DOHH2 (cell line): ENCODE results near the gene SLC30A10.

Experiments used
- H3F3A ChIP-seq: fragments of 200-600 bp; sonication (generic), shearing (Covaris generic); 2 replicates; pipeline ENCODE4 v1.6.0; 2016; ENCODE audit warnings: antibody characterized with exemption, mild to moderate bottlenecking; ENCODE audit not compliant: control insufficient read depth, insufficient read depth
- H3K27ac ChIP-seq: fragments of 200-600 bp; sonication (generic); 2 replicates; pipeline ENCODE4 v1.5.1; 2014; ENCODE audit warnings: low read depth, mild to moderate bottlenecking, low read length, moderate library complexity
- H3K27me3 ChIP-seq: fragments of 200-600 bp; sonication (generic); 2 replicates; pipeline ENCODE4 v1.6.1; 2014; ENCODE audit warnings: mild to moderate bottlenecking, low read length, mixed read lengths; ENCODE audit not compliant: control insufficient read depth
- H3K36me3 ChIP-seq: fragments of 200-600 bp; sonication (generic); 2 replicates; pipeline ENCODE4 v1.6.1; 2014; ENCODE audit warnings: mild to moderate bottlenecking, low read length, moderate library complexity, mixed read lengths; ENCODE audit not compliant: control insufficient read depth
- H3K4me1 ChIP-seq: fragments of 200-600 bp; sonication (generic); 2 replicates; pipeline ENCODE4 v1.6.1; 2014; ENCODE audit warnings: mild to moderate bottlenecking, low read length, mixed read lengths; ENCODE audit not compliant: control insufficient read depth
- H3K4me2 ChIP-seq: fragments of 200-600 bp; sonication (generic); 2 replicates; pipeline ENCODE4 v1.6.0; 2014; ENCODE audit warnings: mild to moderate bottlenecking, low read length, moderate library complexity
- H3K4me3 ChIP-seq: fragments of 200-600 bp; sonication (generic); 2 replicates; pipeline ENCODE4 v1.5.1; 2014; ENCODE audit warnings: mild to moderate bottlenecking, low read length, mixed read lengths
- H3K79me2 ChIP-seq: fragments of 200-600 bp; sonication (generic); 2 replicates; pipeline ENCODE4 v1.6.1; 2014; ENCODE audit warnings: mild to moderate bottlenecking, low read length, mixed read lengths; ENCODE audit not compliant: control insufficient read depth
- H3K9me2 ChIP-seq: fragments of 200-600 bp; sonication (generic); replicated peaks from 2 replicates; pipeline ENCODE4 v1.6.1; 2014; ENCODE audit warnings: mild to moderate bottlenecking, low read length, mixed read lengths; ENCODE audit not compliant: control insufficient read depth
- H3K9me3 ChIP-seq: fragments of 200-600 bp; sonication (generic); 2 replicates; pipeline ENCODE4 v1.6.1; 2014; ENCODE audit warnings: antibody characterized with exemption, low read length, mixed read lengths; ENCODE audit not compliant: control insufficient read depth, insufficient read depth
- H4K20me1 ChIP-seq: fragments of 200-600 bp; sonication (generic); 2 replicates; pipeline ENCODE4 v1.6.0; 2014; ENCODE audit warnings: low read depth, mild to moderate bottlenecking, antibody characterized with exemption, low read length, moderate library complexity; ENCODE audit not compliant: control insufficient read depth, insufficient read depth
- CTCF ChIP-seq: fragments of 200-600 bp; sonication (generic); IDR thresholded peaks from one replicate; pipeline ENCODE4 v1.5.1; 2014; ENCODE audit warnings: antibody characterized with exemption, mild to moderate bottlenecking, low read depth, low read length; ENCODE audit not compliant: poor library complexity, severe bottlenecking
- EZH2phosphoT487 ChIP-seq: fragments of 200-600 bp; sonication (generic); IDR thresholded peaks from 2 replicates; pipeline ENCODE4 v1.6.1; 2017; ENCODE audit warnings: borderline replicate concordance, mild to moderate bottlenecking, antibody characterized with exemption, low read length, moderate library complexity, mixed read lengths

The SLC30A10 gene

GRCh38 chr1:219882096-219882495 lies 46.3 kb downstream of the SLC30A10 start:
- Histone ChIP-seq H3K4me2 (no peak overlapping the region), H3K36me3 (no peaks in the 10 kb centered on the region), H3K79me2 (no peaks in the 10 kb centered on the region), H3F3A (no peaks in the 10 kb centered on the region), H3K4me3 (no peak overlapping the region), H4K20me1 (no peaks in the 10 kb centered on the region), H3K27ac (no peak overlapping the region), H3K4me1 (no peaks in the 10 kb centered on the region), H3K27me3 (peaks cover 6% of the 10 kb centered on the region), H3K9me3 (no peaks in the 10 kb centered on the region), H3K9me2 (no peaks in the 10 kb centered on the region)
- no peak for TF ChIP-seq CTCF
- no peak for TF ChIP-seq EZH2phosphoT487

GRCh38 chr1:219880765-219881457 lies 47.4 kb downstream of the SLC30A10 start:
- no peak for TF ChIP-seq EZH2phosphoT487
- no peak for TF ChIP-seq CTCF
- H3K4me1 ChIP-seq = no peaks in the 10 kb centered on the region
- H3K9me3 ChIP-seq = no peaks in the 10 kb centered on the region
- no peak overlapping the region for H3K27ac ChIP-seq
- no peak overlapping the region for H3K4me3 ChIP-seq
- H3K27me3 ChIP-seq = peaks cover 6% of the 10 kb centered on the region
- H3K9me2 ChIP-seq = no peaks in the 10 kb centered on the region
- H3K36me3 ChIP-seq = no peaks in the 10 kb centered on the region
- H3K4me2 ChIP-seq = no peak overlapping the region
- H4K20me1 ChIP-seq = no peaks in the 10 kb centered on the region
- H3F3A ChIP-seq = no peaks in the 10 kb centered on the region
- H3K79me2 ChIP-seq = no peaks in the 10 kb centered on the region

- no peaks in the 10 kb centered on the region for H3F3A ChIP-seq
- no peaks in the 10 kb centered on the region for H3K9me3 ChIP-seq
- peaks cover 6% of the 10 kb centered on the region for H3K27me3 ChIP-seq
- no peak overlapping the region for H3K27ac ChIP-seq
- no peaks in the 10 kb centered on the region for H3K4me1 ChIP-seq
- H3K4me2 ChIP-seq = no peak overlapping the region
- H4K20me1 ChIP-seq = no peaks in the 10 kb centered on the region
- H3K4me3 ChIP-seq = no peak overlapping the region
- TF ChIP-seq EZH2phosphoT487 (no peak), CTCF (peak; percentile 25)
- H3K79me2 ChIP-seq = no peaks in the 10 kb centered on the region
- H3K9me2 ChIP-seq = no peaks in the 10 kb centered on the region
- no peaks in the 10 kb centered on the region for H3K36me3 ChIP-seq
These were observed 51.6 kb downstream of the SLC30A10 start for GRCh38 chr1:219876798-219877209.
